Measurements from ENCODE around the gene OR5M11. TPM values are rescaled to one million over a fixed set of nuclear protein-coding genes. Genes with fewer than 3 reads are reported as not detected.

OR5M11 gene
- total RNA-seq, 2 experiments from 2014 or later, result not detected

DNA sequence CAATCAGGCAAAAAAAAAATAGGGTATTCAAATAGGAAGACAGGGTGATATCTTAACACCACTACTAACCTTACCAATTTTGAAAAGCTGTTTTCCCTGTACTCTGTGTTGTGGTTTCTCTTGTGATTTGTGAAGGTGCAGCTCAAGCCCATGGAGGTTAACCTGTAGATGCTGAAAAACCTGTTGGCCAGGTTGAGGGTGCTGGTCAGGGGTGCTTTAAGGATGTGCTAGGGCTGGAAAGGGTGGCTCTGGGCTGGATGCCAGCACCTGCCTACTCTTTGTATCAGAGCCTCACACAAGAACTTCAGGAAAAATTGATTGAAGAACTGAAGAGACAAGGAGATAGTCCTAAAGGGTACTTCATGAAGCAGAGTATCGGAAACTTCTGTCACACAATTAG, 33.6 kb downstream of the OR5M11 start:
- POLR2A ChIA-PET, result no interaction called here
- TF ChIP-seq, protein P1, sequence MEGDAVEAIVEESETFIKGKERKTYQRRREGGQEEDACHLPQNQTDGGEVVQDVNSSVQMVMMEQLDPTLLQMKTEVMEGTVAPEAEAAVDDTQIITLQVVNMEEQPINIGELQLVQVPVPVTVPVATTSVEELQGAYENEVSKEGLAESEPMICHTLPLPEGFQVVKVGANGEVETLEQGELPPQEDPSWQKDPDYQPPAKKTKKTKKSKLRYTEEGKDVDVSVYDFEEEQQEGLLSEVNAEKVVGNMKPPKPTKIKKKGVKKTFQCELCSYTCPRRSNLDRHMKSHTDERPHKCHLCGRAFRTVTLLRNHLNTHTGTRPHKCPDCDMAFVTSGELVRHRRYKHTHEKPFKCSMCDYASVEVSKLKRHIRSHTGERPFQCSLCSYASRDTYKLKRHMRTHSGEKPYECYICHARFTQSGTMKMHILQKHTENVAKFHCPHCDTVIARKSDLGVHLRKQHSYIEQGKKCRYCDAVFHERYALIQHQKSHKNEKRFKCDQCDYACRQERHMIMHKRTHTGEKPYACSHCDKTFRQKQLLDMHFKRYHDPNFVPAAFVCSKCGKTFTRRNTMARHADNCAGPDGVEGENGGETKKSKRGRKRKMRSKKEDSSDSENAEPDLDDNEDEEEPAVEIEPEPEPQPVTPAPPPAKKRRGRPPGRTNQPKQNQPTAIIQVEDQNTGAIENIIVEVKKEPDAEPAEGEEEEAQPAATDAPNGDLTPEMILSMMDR (IDR thresholded peaks at IDR 0.05), result no peak
- Mint-ChIP-seq H3K27ac (no peak overlapping the region), H3K36me3 (ENCODE audit: low read depth) (no peaks in the 10 kb centered on the region), H3K4me3 (no peak overlapping the region), H3K4me1 (ENCODE audit: low read depth) (no peaks in the 10 kb centered on the region), H3K27me3 (no peaks in the 10 kb centered on the region), H3K9me3 (no peaks in the 10 kb centered on the region)
- no peak for ATAC-seq
- no peak for DNase-seq
- intact Hi-C loops (cut with micrococcal nuclease), result no loop called here
- CTCF ChIA-PET, result no interaction called here

DNA sequence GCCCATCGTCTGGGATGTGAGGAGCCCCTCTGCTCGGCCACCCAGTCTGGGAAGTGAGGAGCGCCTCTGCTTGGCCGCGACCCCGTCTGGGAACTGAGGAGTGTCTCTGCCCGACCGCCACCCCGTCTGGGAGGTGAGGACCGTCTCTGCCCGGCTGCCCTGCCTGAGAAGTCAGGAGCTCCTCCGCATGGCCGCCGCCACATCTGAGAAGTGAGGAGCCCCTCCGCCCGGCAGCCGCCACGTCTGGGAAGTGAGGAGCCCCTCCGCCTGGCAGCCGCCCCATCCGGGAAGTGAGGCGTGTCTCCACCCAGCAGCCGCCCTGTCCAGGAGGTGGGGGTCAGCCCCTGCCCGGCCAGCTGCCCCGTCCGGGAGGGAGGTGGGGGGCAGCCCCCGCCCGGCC, 46.0 kb downstream of the OR5M11 start:
- Mint-ChIP-seq H3K4me3 (no peak overlapping the region), H3K4me1 (ENCODE audit: low read depth) (no peaks in the 10 kb centered on the region), H3K27ac (no peak overlapping the region), H3K27me3 (no peaks in the 10 kb centered on the region), H3K9me3 (peaks cover 5% of the 10 kb centered on the region), H3K36me3 (ENCODE audit: low read depth) (no peaks in the 10 kb centered on the region)
- TF ChIP-seq, protein P1 (IDR thresholded peaks at IDR 0.05), result no peak
- DNase-seq (no peak), ATAC-seq (no peak)
- intact Hi-C loops (cut with micrococcal nuclease), result no loop called here
- ChIA-PET POLR2A (no interaction called here), CTCF (no interaction called here)

DNA sequence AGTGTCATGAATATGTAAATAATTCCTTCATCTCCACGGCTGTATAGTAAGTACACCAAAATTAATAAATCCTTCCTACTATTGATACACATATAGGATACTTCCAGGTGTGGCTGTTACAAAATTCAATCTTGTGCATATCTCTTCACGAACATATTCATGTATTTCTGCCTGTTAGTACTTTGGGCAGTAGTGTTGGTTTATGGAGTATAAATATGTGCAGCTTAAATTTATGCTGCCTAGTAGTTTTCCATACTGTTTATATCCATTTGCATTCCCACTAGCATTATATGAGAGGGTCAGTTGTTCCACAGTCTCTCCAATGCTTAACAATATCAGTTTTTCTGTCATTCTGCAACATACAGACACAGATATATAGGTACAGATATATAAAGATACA, 47.9 kb downstream of the OR5M11 start:
- DNase-seq (no peak), ATAC-seq (no peak)
- Mint-ChIP-seq H3K27ac (no peak overlapping the region), H3K27me3 (no peaks in the 10 kb centered on the region), H3K4me3 (no peak overlapping the region), H3K36me3 (ENCODE audit: low read depth) (no peaks in the 10 kb centered on the region), H3K9me3 (peaks cover 8% of the 10 kb centered on the region), H3K4me1 (ENCODE audit: low read depth) (no peaks in the 10 kb centered on the region)
- intact Hi-C loops (cut with micrococcal nuclease), result no loop called here
- POLR2A ChIA-PET, result no interaction called here
- TF ChIP-seq, protein P1 (IDR thresholded peaks at IDR 0.05), result no peak
- CTCF ChIA-PET, result no interaction called here

Other genes with a start within 250 kb of the OR5M11 start
- not detected for gene OR8K3, start 228.1 kb downstream of the OR5M11 start, total RNA-seq
- gene OR8K1, start 197.2 kb downstream of the OR5M11 start, total RNA-seq, result not detected
- gene OR8J1, start 189.0 kb downstream of the OR5M11 start, total RNA-seq, result not detected
- gene OR8U1, start 167.6 kb downstream of the OR5M11 start, total RNA-seq, result not detected
- gene OR5AL1, start 130.6 kb downstream of the OR5M11 start, total RNA-seq, result not detected
- gene OR5M3, start 69.9 kb downstream of the OR5M11 start, total RNA-seq, result not detected
- gene OR5M8, start 51.9 kb downstream of the OR5M11 start, total RNA-seq, result not detected
- gene OR5M10, start 34.5 kb upstream of the OR5M11 start, total RNA-seq, result not detected
- gene OR5M1, start 71.6 kb upstream of the OR5M11 start, total RNA-seq, result not detected
- not detected for gene OR5AP2, start 99.2 kb upstream of the OR5M11 start, total RNA-seq
- not detected for gene OR5AR1, start 120.4 kb upstream of the OR5M11 start, total RNA-seq
- not detected for gene OR9G1, start 155.8 kb upstream of the OR5M11 start, total RNA-seq
- not detected for gene OR9G4, start 205.4 kb upstream of the OR5M11 start, total RNA-seq